Articular chondrocyte of knee joint (primary cell): ENCODE results near the gene SLC39A8. TPM values are rescaled to one million over a fixed set of nuclear protein-coding genes. Genes with fewer than 3 reads are reported as not detected.

ENCODE experiments used
- small RNA-seq: library from RNA; depleted of rRNA; stranded (forward); fragments of <200 nt; gene quantifications from one replicate; pipeline ENCODE3, GENCODE V24; 2012
- total RNA-seq: library from RNA; depleted of rRNA; stranded (reverse); fragments of >200 nt; gene quantifications from 2 replicates; pipeline ENCODE4 v1.2.3, GENCODE V29; 2012

SLC39A8 gene
- 9.8 and 14.8 TPM in 2 replicates for total RNA-seq

GRCh38 chr4:102344954-102345794 lies at the start of gene SLC39A8:
Gene SLC39A8, minus strand, starts transcription at chr4:102345482. Its CDS starts 820 bp downstream, at chr4:102344662.

Small RNA genes lying within 50 kb of the gene (small RNA-seq; reads per million reads assigned to genes)
- not detected for gene RN7SL728P

Other genes with a start within 250 kb of the SLC39A8 start
- 34.5 and 35.0 TPM in 2 replicates for gene NFKB1, start 155.9 kb upstream of the SLC39A8 start, total RNA-seq